Loucy (cell line): ENCODE measurements around the gene TNFAIP8L2.

Source experiments
- H2AFZ ChIP-seq: fragments of 200-600 bp; sonication (generic); 2 replicates; pipeline ENCODE4 v1.6.0; 2016; ENCODE audit warnings: antibody characterized with exemption, mild to moderate bottlenecking, low read length, moderate library complexity
- H3F3A ChIP-seq: fragments of 200-600 bp; 2 replicates; pipeline ENCODE4 v1.6.0; 2016; ENCODE audit warnings: antibody characterized with exemption, low read depth, mild to moderate bottlenecking
- H3K27me3 ChIP-seq: fragments of 200-600 bp; sonication (generic); 2 replicates; pipeline ENCODE4 v1.6.1; 2014; ENCODE audit warnings: low read length, mild to moderate bottlenecking; ENCODE audit not compliant: insufficient read depth, poor library complexity, severe bottlenecking
- H3K36me3 ChIP-seq: fragments of 200-600 bp; sonication (generic); 2 replicates; pipeline ENCODE4 v1.6.1; 2016; ENCODE audit warnings: low read length; ENCODE audit not compliant: insufficient read depth
- H3K4me1 ChIP-seq: fragments of 200-600 bp; sonication (generic); 2 replicates; pipeline ENCODE4 v1.5.1; 2014; ENCODE audit warnings: low read length, mild to moderate bottlenecking; ENCODE audit not compliant: insufficient read depth, poor library complexity, severe bottlenecking
- H3K4me2 ChIP-seq: fragments of 200-600 bp; sonication (generic); 2 replicates; pipeline ENCODE4 v1.6.0; 2014; ENCODE audit warnings: antibody characterized with exemption, low read length, low read depth, mild to moderate bottlenecking; ENCODE audit not compliant: poor library complexity, severe bottlenecking
- H3K4me3 ChIP-seq: fragments of 200-600 bp; sonication (generic); 2 replicates; pipeline ENCODE4 v1.5.1; 2014; ENCODE audit warnings: low read length, mild to moderate bottlenecking, mixed read lengths; ENCODE audit not compliant: poor library complexity, severe bottlenecking
- H3K79me2 ChIP-seq: fragments of 200-600 bp; sonication (generic); 2 replicates; pipeline ENCODE4 v1.6.1; 2014; ENCODE audit warnings: low read length; ENCODE audit not compliant: insufficient read depth
- H3K9ac ChIP-seq: fragments of 200-600 bp; sonication (generic); 2 replicates; pipeline ENCODE4 v1.6.0; 2014; ENCODE audit warnings: mild to moderate bottlenecking, low read depth, low read length, moderate library complexity; ENCODE audit not compliant: poor library complexity, severe bottlenecking
- H3K9me2 ChIP-seq: fragments of 200-600 bp; sonication (generic); replicated peaks from 2 replicates; pipeline ENCODE4 v1.6.1; 2016; ENCODE audit warnings: low read depth, low read length, mixed read lengths
- H3K9me3 ChIP-seq: fragments of 200-600 bp; sonication (generic); 2 replicates; pipeline ENCODE4 v1.6.1; 2014; ENCODE audit warnings: mild to moderate bottlenecking, antibody characterized with exemption, low read length, low read depth; ENCODE audit not compliant: insufficient read depth
- H4K20me1 ChIP-seq: fragments of 200-600 bp; sonication (generic); 2 replicates; pipeline ENCODE4 v1.6.0; 2014; ENCODE audit warnings: antibody characterized with exemption, low read length, mild to moderate bottlenecking; ENCODE audit not compliant: insufficient read depth, poor library complexity, severe bottlenecking
- CTCF ChIP-seq: fragments of 200-600 bp; sonication (generic); conservative IDR thresholded peaks from 2 replicates; pipeline ENCODE4 v1.5.1; 2014; ENCODE audit warnings: mild to moderate bottlenecking, antibody characterized with exemption, low read length
- EZH2phosphoT487 ChIP-seq: fragments of 200-600 bp; IDR thresholded peaks from 2 replicates; pipeline ENCODE4 v1.6.1; 2018; ENCODE audit warnings: antibody characterized with exemption, mild to moderate bottlenecking, moderate library complexity, borderline replicate concordance

Gene TNFAIP8L2

GRCh38 chr1:151143057-151143435, 13.4 kb upstream of the TNFAIP8L2 start:
- Histone ChIP-seq H3K9ac (no peak overlapping the region), H3F3A (no peaks in the 10 kb centered on the region), H3K36me3 (no peaks in the 10 kb centered on the region), H3K9me2 (no peaks in the 10 kb centered on the region), H3K4me1 (peaks cover 7% of the 10 kb centered on the region), H3K9me3 (no peaks in the 10 kb centered on the region), H3K4me2 (no peak overlapping the region), H3K79me2 (no peaks in the 10 kb centered on the region), H2AFZ (no peak overlapping the region), H4K20me1 (no peaks in the 10 kb centered on the region), H3K4me3 (no peak overlapping the region), H3K27me3 (peaks cover 15% of the 10 kb centered on the region)
- no peak for TF ChIP-seq EZH2phosphoT487
- no peak for TF ChIP-seq CTCF

GRCh38 chr1:151143986-151144385, 12.5 kb upstream of the TNFAIP8L2 start:
- no peaks in the 10 kb centered on the region for H3K9me3 ChIP-seq
- no peak for TF ChIP-seq CTCF
- no peak for TF ChIP-seq EZH2phosphoT487
- H3K36me3 ChIP-seq, result no peaks in the 10 kb centered on the region
- peaks cover 15% of the 10 kb centered on the region for H3K27me3 ChIP-seq
- H2AFZ ChIP-seq, result no peak overlapping the region
- H3K4me1 ChIP-seq, result peaks cover 7% of the 10 kb centered on the region
- no peak overlapping the region for H3K9ac ChIP-seq
- H3K9me2 ChIP-seq, result no peaks in the 10 kb centered on the region
- H4K20me1 ChIP-seq, result no peaks in the 10 kb centered on the region
- H3K4me3 ChIP-seq, result no peak overlapping the region
- no peaks in the 10 kb centered on the region for H3F3A ChIP-seq
- H3K4me2 ChIP-seq, result no peak overlapping the region
- H3K79me2 ChIP-seq, result no peaks in the 10 kb centered on the region

- no peaks in the 10 kb centered on the region for H3K9me2 ChIP-seq
- no peaks in the 10 kb centered on the region for H3F3A ChIP-seq
- peaks cover 15% of the 10 kb centered on the region for H3K27me3 ChIP-seq
- H3K36me3 ChIP-seq, result no peaks in the 10 kb centered on the region
- H2AFZ ChIP-seq, result no peak overlapping the region
- no peak overlapping the region for H3K4me3 ChIP-seq
- no peak overlapping the region for H3K9ac ChIP-seq
- no peak for TF ChIP-seq EZH2phosphoT487
- TF ChIP-seq CTCF, result no peak
- no peaks in the 10 kb centered on the region for H3K9me3 ChIP-seq
- no peaks in the 10 kb centered on the region for H3K79me2 ChIP-seq
- peaks cover 7% of the 10 kb centered on the region for H3K4me1 ChIP-seq
- H3K4me2 ChIP-seq, result no peak overlapping the region
- no peaks in the 10 kb centered on the region for H4K20me1 ChIP-seq
Measured at GRCh38 chr1:151144474-151145303, 11.8 kb upstream of the TNFAIP8L2 start.
